ENCODE measurements around the gene KYNU.
"Not testable (repeated sequence)": the region's sequence is repeated elsewhere in the genome, so short reads cannot be mapped to it uniquely, and the experiment has no call there.

Gene KYNU

GRCh38 chr2:143078104-143078503, 200.6 kb downstream of the KYNU start:
- H3K4me3 ChIP-seq (ENCODE audit: low read length) = no peak overlapping the region
- no peak for TF ChIP-seq ZNF274 (IDR thresholded peaks at IDR 0.05; ENCODE audit: low read depth, low read length)

DNA sequence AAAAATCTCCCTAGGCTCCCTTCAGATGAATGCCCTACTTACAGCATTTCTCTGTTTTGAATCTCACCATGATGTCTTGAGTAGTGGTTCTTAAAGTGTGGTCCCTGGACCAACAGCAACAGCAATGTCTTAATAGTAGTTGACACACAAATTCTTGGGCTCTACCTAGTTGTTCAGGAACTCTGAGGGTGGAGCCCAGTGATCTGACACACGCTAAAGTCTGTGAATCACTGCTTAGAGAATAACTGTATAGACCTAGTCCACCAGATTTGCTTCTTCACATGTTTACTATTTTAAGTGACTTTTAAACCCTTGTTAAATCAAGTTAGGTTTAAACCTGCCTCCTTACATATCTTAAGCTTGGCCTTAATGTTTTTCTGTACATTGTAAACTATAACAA, 204.2 kb downstream of the KYNU start:
- H3K4me3 ChIP-seq (ENCODE audit: low read length) = no peak overlapping the region
- no peak for TF ChIP-seq ZNF274 (IDR thresholded peaks at IDR 0.05; ENCODE audit: low read depth, low read length)

GRCh38 chr2:143083636-143084035, 206.2 kb downstream of the KYNU start:
- TF ChIP-seq ZNF274 (IDR thresholded peaks at IDR 0.05; ENCODE audit: low read depth, low read length) = no peak
- no peak overlapping the region for H3K4me3 ChIP-seq (ENCODE audit: low read length)

DNA sequence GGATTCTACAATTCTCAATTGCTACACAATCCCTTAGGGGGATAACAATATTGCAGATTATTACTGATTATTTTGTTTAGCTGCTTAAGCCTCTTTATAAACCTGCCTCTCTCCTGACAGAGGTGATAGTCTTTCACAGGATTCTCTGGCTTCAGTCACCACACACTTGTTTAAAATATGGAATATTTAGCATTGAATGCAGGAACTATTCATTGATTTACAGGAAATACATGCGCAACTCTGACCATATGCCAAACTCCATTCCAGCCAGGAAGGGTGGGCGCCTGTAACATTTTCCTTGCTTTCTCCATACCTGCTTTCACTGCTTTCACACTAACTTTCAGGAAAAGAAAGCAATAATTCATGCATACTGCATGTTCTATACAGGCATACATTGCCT, 207.0 kb downstream of the KYNU start:
- no peak overlapping the region for H3K4me3 ChIP-seq (ENCODE audit: low read length)
- TF ChIP-seq ZNF274 (IDR thresholded peaks at IDR 0.05; ENCODE audit: low read depth, low read length) = no peak

DNA sequence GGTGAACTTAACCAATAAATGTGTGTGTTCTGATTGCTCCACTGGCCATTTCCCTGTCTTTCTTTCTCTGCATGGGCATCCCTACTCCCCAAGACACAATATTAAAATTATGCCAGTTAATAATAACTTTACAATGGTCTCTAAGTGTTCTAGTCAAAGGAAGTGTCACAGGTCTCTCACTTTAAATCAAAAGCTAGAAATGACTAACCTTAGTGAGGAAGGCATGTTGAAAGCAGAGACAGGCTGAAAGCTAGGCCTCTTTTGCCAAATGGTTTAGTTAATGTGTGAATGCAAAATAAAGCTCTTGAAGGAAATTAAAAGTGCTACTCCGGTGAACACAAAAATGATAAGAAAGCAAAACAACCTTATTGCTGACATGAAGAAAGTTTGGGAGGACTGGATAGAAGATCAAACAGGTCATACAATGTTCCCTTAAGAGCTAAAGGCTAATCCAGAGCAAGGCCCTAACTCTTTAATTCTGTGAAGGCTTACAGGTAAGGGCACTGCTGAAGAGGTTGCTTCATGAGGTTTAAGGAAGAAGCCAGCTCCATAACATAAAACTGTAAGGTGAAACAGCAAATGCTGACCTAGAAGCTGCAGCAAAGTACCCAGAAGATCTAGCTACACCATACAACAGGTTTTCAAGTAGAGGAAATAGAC, 207.8 kb downstream of the KYNU start:
- no peak for TF ChIP-seq ZNF274 (IDR thresholded peaks at IDR 0.05; ENCODE audit: low read depth, low read length)

GRCh38 chr2:143087033-143087432, 209.6 kb downstream of the KYNU start:
- H3K4me3 ChIP-seq (ENCODE audit: low read length) = no peak overlapping the region
- TF ChIP-seq ZNF274 (IDR thresholded peaks at IDR 0.05; ENCODE audit: low read depth, low read length) = no peak

More for the DNA sequence above, 207.8 kb downstream of the KYNU start:
- no peak overlapping the region for H3K4me3 ChIP-seq (ENCODE audit: low read length)

DNA sequence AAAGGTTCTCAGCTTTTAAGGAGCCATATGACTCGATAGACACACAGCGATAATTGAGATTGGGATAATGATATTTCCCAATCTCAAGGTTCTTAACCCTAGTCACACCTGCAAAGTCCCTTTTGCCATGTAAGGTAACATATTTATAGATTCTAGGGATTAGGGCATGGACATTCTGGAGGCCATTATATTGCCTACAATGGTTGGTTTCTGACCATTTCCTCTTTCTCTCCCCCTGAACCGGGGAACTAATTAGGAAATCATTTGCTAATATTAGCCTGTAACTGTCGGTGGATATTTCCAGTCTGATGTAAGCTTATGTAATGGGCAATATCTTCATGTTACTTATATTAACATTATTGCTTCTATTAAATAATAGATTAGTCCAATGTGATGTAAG, 210.9 kb downstream of the KYNU start:
- TF ChIP-seq ZNF274 (IDR thresholded peaks at IDR 0.05; ENCODE audit: low read depth, low read length) = no peak
- no peak overlapping the region for H3K4me3 ChIP-seq (ENCODE audit: low read length)

GRCh38 chr2:143089520-143089919, 212.1 kb downstream of the KYNU start:
- not testable (repeated sequence) for H3K4me3 ChIP-seq (ENCODE audit: low read length)

All from GM08714 (cell line).